HEK293 (cell line): ENCODE data around the gene MCM3AP.

Experiments
- CTCF ChIA-PET: fragments of 350-600 bp; formaldehyde crosslinking; extraction: SDS; loops from one replicate; lab custom pipeline; 2021; ENCODE audit warnings: antibody characterized with exemption; lab: Yijun Ruan, JAX
- POLR2A ChIA-PET: fragments of 300-600 bp; formaldehyde crosslinking; extraction: SDS; loops from one replicate; lab custom pipeline; 2020; ENCODE audit warnings: antibody characterized with exemption, inconsistent platforms; lab: Yijun Ruan, JAX
- H3K27ac ChIP-seq: fragments of 200-500 bp; sonication (Bioruptor generic); 2 replicates; pipeline ENCODE4 v1.5.1; 2014; ENCODE audit warnings: low read depth, low read length, control low read depth, inconsistent platforms; ENCODE audit errors: extremely low read depth
- H3K36me3 ChIP-seq, 2 experiments: fragments of 200-500 bp in 1 of 2; sonication (Bioruptor generic) in 1 of 2; 1 replicate in 1 of 2; 2 replicates in 1 of 2; pipeline ENCODE4 v1.5.1; 2014 to 2017; ENCODE audit warnings: inconsistent platforms in 2 of 2, low read length in 2 of 2; ENCODE audit not compliant: control insufficient read depth in 2 of 2, insufficient read depth in 1 of 2
- H3K4me1 ChIP-seq: fragments of 200-500 bp; sonication (Bioruptor generic); 2 replicates; pipeline ENCODE4 v1.5.1; 2014; ENCODE audit warnings: mild to moderate bottlenecking, low read length, inconsistent platforms; ENCODE audit not compliant: control insufficient read depth, insufficient read depth
- H3K4me3 ChIP-seq: 2 replicates; pipeline ENCODE4 v1.5.1; 2011; ENCODE audit warnings: low read depth, mild to moderate bottlenecking, control low read depth, low read length, moderate library complexity
- H3K9me3 ChIP-seq: fragments of 200-500 bp; sonication (Bioruptor generic); 2 replicates; pipeline ENCODE4 v1.5.1; 2014; ENCODE audit warnings: low read depth, low read length, inconsistent platforms; ENCODE audit not compliant: control insufficient read depth, insufficient read depth
- GLI4 ChIP-seq: fragments of 450-650 bp; formaldehyde crosslinking; IDR thresholded peaks from 2 replicates; pipeline ENCODE4 v1.5.1; 2016; ENCODE audit warnings: missing biosample characterization, missing genetic modification characterization
- GLIS2 ChIP-seq: fragments of 450-650 bp; formaldehyde crosslinking; IDR thresholded peaks from 2 replicates; pipeline ENCODE4 v1.5.1; 2016; ENCODE audit warnings: missing biosample characterization, missing genetic modification characterization
- KLF1 ChIP-seq: fragments of 450-650 bp; formaldehyde crosslinking; IDR thresholded peaks from 2 replicates; pipeline ENCODE4 v1.5.1; 2016; ENCODE audit warnings: missing biosample characterization, missing genetic modification characterization
- KLF10 ChIP-seq: fragments of 450-650 bp; IDR thresholded peaks from 2 replicates; pipeline ENCODE4 v1.5.1; 2018; ENCODE audit warnings: missing biosample characterization, mild to moderate bottlenecking, missing genetic modification characterization
- KLF7 ChIP-seq: fragments of 450-650 bp; formaldehyde crosslinking; IDR thresholded peaks from 2 replicates; pipeline ENCODE4 v1.5.1; 2016; ENCODE audit warnings: missing biosample characterization, missing genetic modification characterization, borderline replicate concordance
- KLF8 ChIP-seq: fragments of 450-650 bp; formaldehyde crosslinking; IDR thresholded peaks from 2 replicates; pipeline ENCODE4 v1.5.1; 2016; ENCODE audit warnings: missing biosample characterization, missing genetic modification characterization
- KLF9 ChIP-seq: fragments of 450-650 bp; formaldehyde crosslinking; IDR thresholded peaks from 2 replicates; pipeline ENCODE4 v1.5.1; 2016; ENCODE audit warnings: missing biosample characterization, missing genetic modification characterization, low read depth
- SP2 ChIP-seq: fragments of 450-650 bp; formaldehyde crosslinking; IDR thresholded peaks from 2 replicates; pipeline ENCODE4 v1.5.1; 2016; ENCODE audit warnings: missing biosample characterization, missing genetic modification characterization
- SP3 ChIP-seq: fragments of 450-650 bp; formaldehyde crosslinking; IDR thresholded peaks from 2 replicates; pipeline ENCODE4 v1.5.1; 2016; ENCODE audit warnings: missing biosample characterization, missing genetic modification characterization
- ZIC2 ChIP-seq: fragments of 450-650 bp; formaldehyde crosslinking; IDR thresholded peaks from 2 replicates; pipeline ENCODE4 v1.5.1; 2016; ENCODE audit warnings: missing biosample characterization, missing genetic modification characterization
- ZNF404 ChIP-seq: fragments of 450-650 bp; formaldehyde crosslinking; IDR thresholded peaks from 2 replicates; pipeline ENCODE4 v1.5.1; 2017; ENCODE audit warnings: missing biosample characterization, missing genetic modification characterization
- ZNF518A ChIP-seq: fragments of 450-650 bp; formaldehyde crosslinking; conservative IDR thresholded peaks from 2 replicates; pipeline ENCODE4 v1.5.1; 2016; ENCODE audit warnings: low read depth, missing biosample characterization, missing genetic modification characterization
- ZNF585B ChIP-seq: fragments of 450-650 bp; formaldehyde crosslinking; IDR thresholded peaks from 2 replicates; pipeline ENCODE4 v1.5.1; 2016; ENCODE audit warnings: missing biosample characterization, missing genetic modification characterization
- ZNF701 ChIP-seq: fragments of 450-650 bp; formaldehyde crosslinking; IDR thresholded peaks from 2 replicates; pipeline ENCODE4 v1.5.1; 2016; ENCODE audit warnings: missing biosample characterization, missing genetic modification characterization
- ZNF747 ChIP-seq: fragments of 450-650 bp; formaldehyde crosslinking; IDR thresholded peaks from 2 replicates; pipeline ENCODE4 v1.5.1; 2016; ENCODE audit warnings: missing biosample characterization, missing genetic modification characterization
- ZNF843 ChIP-seq: fragments of 450-650 bp; formaldehyde crosslinking; IDR thresholded peaks from 2 replicates; pipeline ENCODE4 v1.5.1; 2016; ENCODE audit warnings: missing biosample characterization, missing genetic modification characterization
- TF ChIP-seq, protein P1 (sequence below): fragments of 450-650 bp; formaldehyde crosslinking; IDR thresholded peaks from 2 replicates; pipeline ENCODE4 v1.5.1; 2016; ENCODE audit warnings: missing biosample characterization, missing genetic modification characterization
- TF ChIP-seq, protein P2 (sequence below): fragments of 450-650 bp; formaldehyde crosslinking; IDR thresholded peaks from 2 replicates; pipeline ENCODE4 v1.5.1; 2016; ENCODE audit warnings: missing biosample characterization, missing genetic modification characterization

MCM3AP gene

GRCh38 chr21:46264690-46265144 is 20.7 kb downstream of the MCM3AP start:
- Histone ChIP-seq H3K9me3 (no peaks in the 10 kb centered on the region), H3K27ac (no peak overlapping the region), H3K4me3 (no peak overlapping the region), H3K4me1 (no peaks in the 10 kb centered on the region), H3K36me3 (peaks cover 64 to 85% of the 10 kb centered on the region in 2 experiments)
- POLR2A ChIA-PET: no interaction called here
- TF ChIP-seq ZNF585B (tag by site-specific recombination): no peak
- TF ChIP-seq GLIS2 (tag by site-specific recombination): peak; percentile 68
- TF ChIP-seq ZIC2 (tag by site-specific recombination): 0 out of 2 replicates have a peak, but pooled peaks have one; percentile 24
- TF ChIP-seq, protein P1, sequence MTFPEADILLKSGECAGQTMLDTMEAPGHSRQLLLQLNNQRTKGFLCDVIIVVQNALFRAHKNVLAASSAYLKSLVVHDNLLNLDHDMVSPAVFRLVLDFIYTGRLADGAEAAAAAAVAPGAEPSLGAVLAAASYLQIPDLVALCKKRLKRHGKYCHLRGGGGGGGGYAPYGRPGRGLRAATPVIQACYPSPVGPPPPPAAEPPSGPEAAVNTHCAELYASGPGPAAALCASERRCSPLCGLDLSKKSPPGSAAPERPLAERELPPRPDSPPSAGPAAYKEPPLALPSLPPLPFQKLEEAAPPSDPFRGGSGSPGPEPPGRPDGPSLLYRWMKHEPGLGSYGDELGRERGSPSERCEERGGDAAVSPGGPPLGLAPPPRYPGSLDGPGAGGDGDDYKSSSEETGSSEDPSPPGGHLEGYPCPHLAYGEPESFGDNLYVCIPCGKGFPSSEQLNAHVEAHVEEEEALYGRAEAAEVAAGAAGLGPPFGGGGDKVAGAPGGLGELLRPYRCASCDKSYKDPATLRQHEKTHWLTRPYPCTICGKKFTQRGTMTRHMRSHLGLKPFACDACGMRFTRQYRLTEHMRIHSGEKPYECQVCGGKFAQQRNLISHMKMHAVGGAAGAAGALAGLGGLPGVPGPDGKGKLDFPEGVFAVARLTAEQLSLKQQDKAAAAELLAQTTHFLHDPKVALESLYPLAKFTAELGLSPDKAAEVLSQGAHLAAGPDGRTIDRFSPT: peak; percentile 76; the same call in 1 of the 2 replicates
- peak; percentile 100 for TF ChIP-seq KLF1 (tag by site-specific recombination)
- no peak for TF ChIP-seq ZNF404 (tag by site-specific recombination)
- TF ChIP-seq ZNF701 (tag by site-specific recombination): no peak
- peak; percentile 97 for TF ChIP-seq KLF10 (tag by site-specific recombination)
- TF ChIP-seq, protein P2, sequence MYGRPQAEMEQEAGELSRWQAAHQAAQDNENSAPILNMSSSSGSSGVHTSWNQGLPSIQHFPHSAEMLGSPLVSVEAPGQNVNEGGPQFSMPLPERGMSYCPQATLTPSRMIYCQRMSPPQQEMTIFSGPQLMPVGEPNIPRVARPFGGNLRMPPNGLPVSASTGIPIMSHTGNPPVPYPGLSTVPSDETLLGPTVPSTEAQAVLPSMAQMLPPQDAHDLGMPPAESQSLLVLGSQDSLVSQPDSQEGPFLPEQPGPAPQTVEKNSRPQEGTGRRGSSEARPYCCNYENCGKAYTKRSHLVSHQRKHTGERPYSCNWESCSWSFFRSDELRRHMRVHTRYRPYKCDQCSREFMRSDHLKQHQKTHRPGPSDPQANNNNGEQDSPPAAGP (tag by site-specific recombination): peak; percentile 63; the same call in 1 of the 2 replicates
- TF ChIP-seq SP3: peak; percentile 64
- peak; percentile 100 for TF ChIP-seq KLF8 (tag by site-specific recombination)
- TF ChIP-seq ZNF518A (tag by site-specific recombination): no peak
- TF ChIP-seq KLF7: peak; percentile 59
- TF ChIP-seq KLF9: peak; percentile 100
- TF ChIP-seq SP2 (tag by site-specific recombination): peak; percentile 24; the same call in 1 of the 2 replicates
- no peak for TF ChIP-seq ZNF843 (tag by site-specific recombination)
- CTCF ChIA-PET: interaction anchor here (0.6 kb wide), 1 partner anchor 310 kb away, joined by 4 read pairs; no protein-coding TSS in a partner anchor

DNA sequence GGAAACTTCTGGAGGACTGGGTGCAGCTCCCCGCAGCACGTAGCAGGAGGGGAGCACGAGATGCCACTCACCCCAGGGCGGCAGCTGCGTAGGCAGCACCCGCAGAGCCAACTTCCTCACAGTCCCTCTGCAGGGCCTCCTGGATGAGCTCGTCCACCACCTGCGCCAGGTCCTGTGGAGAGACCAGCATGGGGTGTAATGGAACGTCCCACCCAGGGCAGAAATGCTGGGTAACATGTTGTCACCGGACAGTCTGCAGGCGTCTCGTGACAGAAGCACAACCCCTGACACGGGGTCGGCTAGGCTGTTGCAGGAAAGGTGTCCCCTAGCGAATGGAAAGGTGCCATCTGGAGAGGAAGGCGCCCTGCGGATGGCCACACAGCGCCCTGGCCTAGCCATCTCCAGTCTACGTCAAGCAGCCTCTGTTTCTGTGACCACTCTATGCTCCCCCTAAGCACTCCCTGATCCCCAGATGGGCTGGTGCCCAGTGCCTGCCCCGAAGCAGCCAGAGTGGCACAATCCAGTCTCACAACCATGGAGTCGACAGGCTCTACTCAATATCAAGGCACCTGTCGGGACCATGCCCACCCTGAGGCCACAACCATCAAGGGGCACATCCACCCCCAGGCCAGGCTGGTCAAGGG is 21.2 kb downstream of the MCM3AP start:
- H3K36me3 ChIP-seq: peaks cover 64 to 84% of the 10 kb centered on the region in 2 experiments
- CTCF ChIA-PET: no interaction called here

More for the DNA sequence above, 21.2 kb downstream of the MCM3AP start:
- H3K27ac ChIP-seq: no peak overlapping the region
- TF ChIP-seq GLI4 (tag by site-specific recombination): no peak
- TF ChIP-seq ZNF747: no peak
- peak; percentile 92 for TF ChIP-seq ZIC2 (tag by site-specific recombination)
- TF ChIP-seq, all 188 proteins: peak for 1
- Histone ChIP-seq H3K4me1 (no peaks in the 10 kb centered on the region), H3K9me3 (no peaks in the 10 kb centered on the region), H3K4me3 (no peak overlapping the region)
- POLR2A ChIA-PET: no interaction called here
